Astrocyte of the spinal cord (primary cell): ENCODE data around the gene PUS3.

Source experiments
- DNase-seq: peaks from one replicate; pipeline ENCODE4 v3.0.0; 2011; ENCODE audit warnings: low read depth, low spot score
- H3K4me3 ChIP-seq: 2 replicates; pipeline ENCODE4 v1.5.1; 2011; ENCODE audit warnings: low read depth, mild to moderate bottlenecking, low read length, moderate library complexity
- in situ Hi-C: cut with HindIII; loops from 2 replicates; pipeline ENCODE4 v1.10.0; 2017; ENCODE audit warnings: low sequenced_read_pairs
- TF ChIP-seq, protein P1 (sequence below): IDR thresholded peaks from 2 replicates; pipeline ENCODE4 v1.5.1; 2012; ENCODE audit warnings: low read depth, mild to moderate bottlenecking, low read length, inconsistent platforms

Gene PUS3

GRCh38 chr11:125890447-125891100, 12.4 kb downstream of the PUS3 start:
- H3K4me3 ChIP-seq: no peak overlapping the region
- TF ChIP-seq, protein P1, sequence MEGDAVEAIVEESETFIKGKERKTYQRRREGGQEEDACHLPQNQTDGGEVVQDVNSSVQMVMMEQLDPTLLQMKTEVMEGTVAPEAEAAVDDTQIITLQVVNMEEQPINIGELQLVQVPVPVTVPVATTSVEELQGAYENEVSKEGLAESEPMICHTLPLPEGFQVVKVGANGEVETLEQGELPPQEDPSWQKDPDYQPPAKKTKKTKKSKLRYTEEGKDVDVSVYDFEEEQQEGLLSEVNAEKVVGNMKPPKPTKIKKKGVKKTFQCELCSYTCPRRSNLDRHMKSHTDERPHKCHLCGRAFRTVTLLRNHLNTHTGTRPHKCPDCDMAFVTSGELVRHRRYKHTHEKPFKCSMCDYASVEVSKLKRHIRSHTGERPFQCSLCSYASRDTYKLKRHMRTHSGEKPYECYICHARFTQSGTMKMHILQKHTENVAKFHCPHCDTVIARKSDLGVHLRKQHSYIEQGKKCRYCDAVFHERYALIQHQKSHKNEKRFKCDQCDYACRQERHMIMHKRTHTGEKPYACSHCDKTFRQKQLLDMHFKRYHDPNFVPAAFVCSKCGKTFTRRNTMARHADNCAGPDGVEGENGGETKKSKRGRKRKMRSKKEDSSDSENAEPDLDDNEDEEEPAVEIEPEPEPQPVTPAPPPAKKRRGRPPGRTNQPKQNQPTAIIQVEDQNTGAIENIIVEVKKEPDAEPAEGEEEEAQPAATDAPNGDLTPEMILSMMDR: no peak
- no peak for DNase-seq
- in situ Hi-C loops: no loop called here

GRCh38 chr11:125887373-125888324, 15.4 kb downstream of the PUS3 start, which contains the start of gene HYLS1:
TSS of gene HYLS1 (plus strand) at chr11:125887668. CDS start at chr11:125899369, 11,701 bp downstream.
- in situ Hi-C loops: no loop called here
- peak within 1 kb of the TSS; percentile 63 for H3K4me3 ChIP-seq
- peak; percentile 99 for DNase-seq
- TF ChIP-seq, protein P1: peak; percentile 11

DNA sequence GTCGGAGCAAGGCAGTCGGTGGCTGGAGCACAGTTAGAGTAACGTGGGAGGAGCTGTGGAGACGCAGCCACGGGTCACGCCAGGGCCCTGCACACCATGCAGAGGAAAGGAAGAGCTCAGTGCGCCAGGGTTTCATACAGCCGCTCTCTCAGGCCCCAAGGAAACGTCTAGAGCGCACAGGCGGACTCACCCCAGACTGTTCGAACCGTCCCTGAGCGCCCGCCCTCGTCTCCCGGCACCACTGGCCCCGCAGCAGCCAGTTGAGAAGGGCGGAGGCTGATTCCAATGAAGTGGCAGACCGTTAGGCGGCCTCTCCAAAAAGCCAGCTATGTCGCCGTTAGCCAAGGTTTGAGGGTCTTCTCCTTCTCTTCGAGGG, 16.0 kb downstream of the PUS3 start:
- TF ChIP-seq, protein P1: no peak
- no peak for DNase-seq
- in situ Hi-C loops: no loop called here
- peak overlapping the region; percentile 63 for H3K4me3 ChIP-seq

DNA sequence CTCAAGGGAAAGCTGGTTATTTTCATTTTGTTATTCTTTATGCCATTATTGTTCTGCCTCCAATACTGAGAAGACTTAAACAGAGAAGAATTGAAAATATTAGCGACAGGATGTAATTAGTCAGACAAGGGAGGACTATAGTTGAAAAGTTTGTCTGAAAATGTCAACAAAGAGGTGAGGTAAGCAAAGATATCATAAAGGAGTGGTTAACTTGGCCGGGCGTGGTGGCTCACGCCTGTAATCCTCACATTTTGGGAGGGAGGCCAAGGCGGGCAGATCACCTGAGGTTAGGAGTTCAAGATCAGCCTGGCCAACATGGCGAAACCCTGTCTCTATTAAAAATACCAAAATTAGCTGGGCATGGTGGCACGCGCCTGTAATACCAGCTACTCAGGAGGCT, 19.6 kb downstream of the PUS3 start:
- no peak overlapping the region for H3K4me3 ChIP-seq
- in situ Hi-C loops: no loop called here
- TF ChIP-seq, protein P1: no peak
- DNase-seq: no peak

- TF ChIP-seq, protein P1: no peak
- H3K4me3 ChIP-seq: no peak overlapping the region
- in situ Hi-C loops: no loop called here
- DNase-seq: no peak
Observed at GRCh38 chr11:125881291-125881690, 21.7 kb downstream of the PUS3 start.

DNA sequence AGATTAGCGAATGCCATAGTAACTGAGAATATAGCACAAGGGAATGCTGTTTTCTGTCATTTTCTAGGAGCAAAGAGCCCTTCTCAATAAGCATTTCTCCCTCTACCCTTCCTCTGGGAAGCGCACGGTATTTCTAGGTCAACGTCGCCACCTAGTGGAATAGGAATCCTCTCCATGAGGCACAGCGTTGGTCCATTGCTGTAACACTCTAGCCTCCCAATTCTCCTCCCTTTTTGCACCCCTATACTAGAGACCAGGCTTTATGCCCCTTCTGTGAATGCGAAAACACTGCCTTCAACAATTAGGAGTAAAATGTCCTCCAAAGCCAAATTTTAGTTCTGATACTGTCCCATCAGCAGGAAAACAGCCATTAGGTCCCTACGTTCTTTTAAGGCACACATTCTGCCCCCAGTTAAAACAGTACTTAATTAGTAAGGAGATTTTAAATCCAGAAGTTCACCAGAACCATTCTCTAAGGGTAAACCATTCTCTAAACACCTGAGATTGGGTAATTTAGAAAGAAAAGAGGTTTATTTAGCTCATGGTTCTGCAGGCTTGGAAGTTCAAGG, 28.4 kb downstream of the PUS3 start:
- in situ Hi-C loops: no loop called here
- peak; percentile 67 for DNase-seq
- TF ChIP-seq, protein P1: peak; percentile 80
- H3K4me3 ChIP-seq: no peak overlapping the region
